K562 (cell line): ENCODE data around the gene LRCH1. TPM values are rescaled to one million over a fixed set of nuclear protein-coding genes. Genes with fewer than 3 reads are reported as not detected.

Experiments used
- ATAC-seq: fragments of 200-7000 bp; cut with Tn5 transposase; 3 replicates; pipeline ENCODE4 v1.9.1; 2020; ENCODE audit warnings: moderate library complexity
- BruUV-seq: library from RNA; stranded (reverse); fragments of 400-500 nt; replicated peaks from 2 replicates; lab custom pipeline; 2021; lab: Mats Ljungman, UMichigan
- CTCF ChIA-PET: fragments of 300-600 bp; formaldehyde crosslinking; extraction: SDS; loops from one replicate; lab custom pipeline; 2021; ENCODE audit warnings: low intra/inter-chr PET ratio; lab: Yijun Ruan, JAX
- POLR2A ChIA-PET: fragments of 300-600, 350-650 bp; sonication (Branson Sonifier 250); formaldehyde crosslinking; extraction: SDS; loops from one replicate; lab custom pipeline; 2021; ENCODE audit warnings: antibody characterized with exemption, inconsistent platforms; lab: Yijun Ruan, JAX
- DNase-seq, 4 experiments: peaks; one replicate each; pipeline versions ENCODE4 v3.0.0 to v3.0.0-alpha.2; 2011 to 2018; ENCODE audit warnings: low spot score in 3 of 4, mixed read lengths in 3 of 4; ENCODE audit errors: extremely low read depth in 1 of 4
- FAIRE-seq: peaks from 2 replicates; lab custom pipeline; 2011; peaks lifted over from hg19 to GRCh38; lab: Jason Lieb, UNC
- H2AFZ ChIP-seq: 2 replicates; pipeline ENCODE4 v1.6.0; 2011; ENCODE audit warnings: low read depth, low read length, control low read depth, inconsistent platforms
- H3K27ac ChIP-seq: fragments of 200-600 bp; 3 replicates; pipeline ENCODE4 v1.8.0; 2011; ENCODE audit warnings: low read depth, mild to moderate bottlenecking, control low read depth, inconsistent platforms, low read length, moderate library complexity, mixed read lengths; ENCODE audit errors: extremely low read depth
- H3K27me3 ChIP-seq, 2 experiments: fragments of 300-600 bp in 1 of 2; 2 replicates in 1 of 2; 3 replicates in 1 of 2; pipeline versions ENCODE4 v1.6.0 to v1.8.0; 2011; ENCODE audit warnings: inconsistent platforms in 2 of 2, low read length in 2 of 2, mild to moderate bottlenecking in 1 of 2, mixed read lengths in 1 of 2, moderate library complexity in 1 of 2; ENCODE audit not compliant: control insufficient read depth in 2 of 2, insufficient read depth in 2 of 2
- H3K36me3 ChIP-seq: fragments of 300-600 bp; 3 replicates; pipeline ENCODE4 v1.8.0; 2011; ENCODE audit warnings: mild to moderate bottlenecking, low read length, inconsistent platforms; ENCODE audit not compliant: control insufficient read depth, insufficient read depth
- H3K4me1 ChIP-seq, 2 experiments: fragments of 200-600 bp in 1 of 2; replicated peaks in 1 of 2; 2 replicates in 1 of 2; 3 replicates in 1 of 2; pipeline versions ENCODE4 v1.5.1 to v1.8.0; 2011; ENCODE audit warnings: inconsistent platforms in 2 of 2, low read length in 2 of 2, mild to moderate bottlenecking in 1 of 2, mixed read lengths in 1 of 2, moderate library complexity in 1 of 2; ENCODE audit not compliant: control insufficient read depth in 2 of 2, insufficient read depth in 2 of 2
- H3K4me2 ChIP-seq: 2 replicates; pipeline ENCODE4 v1.6.1; 2011; ENCODE audit warnings: low read length, control low read depth, inconsistent platforms, mixed read lengths; ENCODE audit not compliant: insufficient read depth
- H3K4me3 ChIP-seq: fragments of 200-600 bp; sonication (generic), shearing (Covaris generic); 2 replicates; pipeline ENCODE4 v1.5.1; 2016; ENCODE audit warnings: control low read depth, inconsistent platforms
- H3K79me2 ChIP-seq: fragments of 200-600 bp; 3 replicates; pipeline ENCODE4 v1.8.0; 2011; ENCODE audit warnings: low read length, inconsistent platforms; ENCODE audit not compliant: control insufficient read depth, insufficient read depth
- H3K9ac ChIP-seq, 2 experiments: 2 replicates each; pipeline versions ENCODE4 v1.6.0 to v1.6.1; 2011; ENCODE audit warnings: low read depth in 2 of 2, low read length in 2 of 2, control low read depth in 1 of 2, inconsistent platforms in 1 of 2, mild to moderate bottlenecking in 1 of 2, mixed read lengths in 1 of 2; ENCODE audit not compliant: insufficient read depth in 1 of 2
- H3K9me1 ChIP-seq: one replicate; pipeline ENCODE4 v1.6.0; 2011; ENCODE audit warnings: inconsistent platforms, mild to moderate bottlenecking, low read length, moderate library complexity; ENCODE audit not compliant: control insufficient read depth, insufficient read depth
- H3K9me3 ChIP-seq: replicated peaks from 2 replicates; pipeline ENCODE4 v1.5.1; 2011; ENCODE audit warnings: low read depth, low read length, inconsistent platforms; ENCODE audit not compliant: control insufficient read depth, insufficient read depth
- H4K20me1 ChIP-seq: replicated peaks from 2 replicates; pipeline ENCODE4 v1.6.1; 2011; ENCODE audit warnings: low read length, inconsistent platforms, mixed read lengths; ENCODE audit not compliant: control insufficient read depth, insufficient read depth
- AFF1 ChIP-seq, 2 experiments: fragments of 450-650 bp; IDR thresholded peaks; 2 replicates each; pipeline ENCODE4 v1.6.1; 2018; ENCODE audit warnings: mild to moderate bottlenecking in 2 of 2, low read depth in 1 of 2; ENCODE audit not compliant: partially characterized antibody in 2 of 2
- ARID2 ChIP-seq: fragments of 450-650 bp; IDR thresholded peaks from 2 replicates; pipeline ENCODE4 v1.6.1; 2017; ENCODE audit warnings: antibody characterized with exemption, mild to moderate bottlenecking
- ATF2 ChIP-seq: sonication (generic); formaldehyde crosslinking; IDR thresholded peaks from 2 replicates; pipeline ENCODE4 v1.8.1; 2022; ENCODE audit warnings: missing genetic modification reagents
- CREM ChIP-seq: IDR thresholded peaks from 2 replicates; pipeline ENCODE4 v1.6.1; 2014; ENCODE audit warnings: antibody characterized with exemption, low read depth
- E2F5 ChIP-seq: sonication (generic); formaldehyde crosslinking; IDR thresholded peaks from 2 replicates; pipeline ENCODE4 v1.8.0; 2022; ENCODE audit warnings: mild to moderate bottlenecking, missing genetic modification reagents
- GTF2A2 ChIP-seq: IDR thresholded peaks from 2 replicates; pipeline ENCODE4 v1.6.1; 2016; ENCODE audit warnings: mild to moderate bottlenecking, missing genetic modification characterization, missing compliant biosample characterization
- HMGN3 ChIP-seq: IDR thresholded peaks from 2 replicates; pipeline ENCODE4 v1.6.1; 2011; ENCODE audit warnings: borderline replicate concordance, low read depth, mild to moderate bottlenecking, mixed read lengths, low read length; ENCODE audit not compliant: insufficient read length; ENCODE audit errors: extremely low read depth
- NR2C1 ChIP-seq, 2 experiments: fragments of 450-650 bp; IDR thresholded peaks; 2 replicates each; pipeline ENCODE4 v1.6.1; 2017; ENCODE audit warnings: mild to moderate bottlenecking in 2 of 2, antibody characterized with exemption in 1 of 2, inconsistent platforms in 1 of 2, missing compliant biosample characterization in 1 of 2, missing genetic modification characterization in 1 of 2
- SPI1 ChIP-seq: IDR thresholded peaks from 2 replicates; pipeline ENCODE4 v1.6.1; 2011; ENCODE audit warnings: low read depth, low read length, control low read depth, borderline replicate concordance
- TCF3 ChIP-seq: sonication (generic); formaldehyde crosslinking; IDR thresholded peaks from 2 replicates; pipeline ENCODE4 v1.4.0; 2020; ENCODE audit warnings: mild to moderate bottlenecking, missing genetic modification reagents
- ZEB2 ChIP-seq: fragments of 450-650 bp; IDR thresholded peaks from 2 replicates; pipeline ENCODE4 v1.6.1; 2016
- ZNF165 ChIP-seq: fragments of 250-450 bp; sonication (Bioruptor Pico); IDR thresholded peaks from 2 replicates; pipeline ENCODE4 v1.4.0; 2020; ENCODE audit warnings: borderline replicate concordance
- WGBS: fragments of 100-300 bp; shearing (Covaris generic); methylation state at CpG from one replicate; pipeline ENCODE4 v1.1.6; 2016; ENCODE audit warnings: low coverage, mixed read lengths; ENCODE audit not compliant: insufficient coverage; ENCODE audit errors: missing lambda C conversion rate; 5-methylcytosine and 5-hydroxymethylcytosine counted together
- in situ Hi-C: fragments of 300-500 bp; cut with MboI; formaldehyde crosslinking; loops from 4 replicates; pipeline ENCODE4 v1.15.0; 2018; ENCODE audit warnings: inconsistent platforms, mixed read lengths
- intact Hi-C: fragments of 100-400 bp; cut with micrococcal nuclease; formaldehyde crosslinking; loops from 2 replicates; pipeline ENCODE4 v1.14.2; 2022
- polyA plus RNA-seq, 8 experiments: library from polyadenylated mRNA; depleted of rRNA in 4 of 8; stranded (reverse) in 5 of 8; unstranded in 3 of 8; fragments of >200 nt; fragmentation: Nextera tagmentation in 2 of 8; fragmentation: Illumina TruSeq in 1 of 8; extraction: Ambion mirVana in 2 of 8; extraction: Trizol in 1 of 8; gene quantifications; 2 replicates each; pipeline versions ENCODE4 v1.2.1 to v1.2.3, GENCODE V29; 2011 to 2014; ENCODE audit warnings: inconsistent platforms in 1 of 8, missing spikeins in 1 of 8
- total RNA-seq, 7 experiments: library from RNA; depleted of rRNA in 6 of 7; stranded (reverse); fragments of >200 nt in 6 of 7; fragmentation: Illumina TruSeq in 2 of 7; extraction: Trizol in 2 of 7; gene quantifications; 2 replicates each; pipeline versions ENCODE4 v1.2.1 to v1.2.3, GENCODE V29; 2011 to 2021; ENCODE audit warnings: low replicate concordance in 1 of 7

The LRCH1 gene
- total and polyA plus RNA-seq, 9 of the 15 experiments (the other 6 are each of a cell fraction or from before 2014, with no cell fraction given), result 1.1 to 6.8 (median 3.7) TPM

- TF ChIP-seq CREM (no peak), ZEB2 (no peak), TCF3 (CRISPR knock-in tag) (no peak), E2F5 (no peak)
Measured at GRCh38 chr13:46665248-46665632, 112.3 kb downstream of the LRCH1 start (continued).

- intact Hi-C loops (no loop called here), in situ Hi-C loops (no loop called here)
- DNase-seq, result no peak
Measured at GRCh38 chr13:46665633-46666482, 112.9 kb downstream of the LRCH1 start.

More at GRCh38 chr13:46665633-46666482, 112.9 kb downstream of the LRCH1 start:
- TF ChIP-seq ZNF165 (no peak), GTF2A2 (no peak), SPI1 (no peak), NR2C1 (IDR thresholded peaks at IDR 0.05) (no peak), NR2C1 (tag; IDR thresholded peaks at IDR 0.05) (no peak), ATF2 (CRISPR knock-in tag) (no peak), AFF1 (IDR thresholded peaks at IDR 0.05; ENCODE audit: low read depth in 1 of 2, partially characterized antibody in 2 of 2) (no peak), ARID2 (no peak), HMGN3 (no peak)
- ChIA-PET POLR2A (no interaction called here), CTCF (no interaction called here)
- no peaks in the 10 kb centered on the region for H3K9me1 ChIP-seq
- H3K4me3 ChIP-seq, result no peak overlapping the region
- H3K9ac ChIP-seq, result no peak overlapping the region
- no TSS peak for BruUV-seq
- H3K79me2 ChIP-seq, result no peaks in the 10 kb centered on the region
- H3K4me1 ChIP-seq, result no peaks in the 10 kb centered on the region
- no peak overlapping the region for H3K27ac ChIP-seq
- no peaks in the 10 kb centered on the region for H3K27me3 ChIP-seq
- H4K20me1 ChIP-seq, result no peaks in the 10 kb centered on the region
- 67% methylated on average over 5 of the region's 7 CpGs for WGBS
- no peak overlapping the region for H2AFZ ChIP-seq
- H3K36me3 ChIP-seq, result no peaks in the 10 kb centered on the region
- no peak overlapping the region for H3K4me2 ChIP-seq
- no peak for ATAC-seq
- H3K9me3 ChIP-seq, result no peaks in the 10 kb centered on the region
- FAIRE-seq, result no peak
